22Rv1 (cell line): Measurements from ENCODE around the gene NOL8.

ENCODE experiments used
- H3K27ac ChIP-seq: fragments of 450-650 bp; 2 replicates; pipeline ENCODE4 v1.5.1; 2017
- CTCF ChIP-seq: fragments of 450-650 bp; IDR thresholded peaks from 2 replicates; pipeline ENCODE4 v1.5.1; 2017; ENCODE audit warnings: mild to moderate bottlenecking
- ZFX ChIP-seq: fragments of 450-650 bp; IDR thresholded peaks from 2 replicates; pipeline ENCODE4 v1.6.1; 2017; ENCODE audit warnings: antibody characterized with exemption, borderline replicate concordance

Gene NOL8

GRCh38 chr9:92328225-92328624 lies 3.1 kb upstream of the NOL8 start:
- no peak overlapping the region for H3K27ac ChIP-seq
- no peak for TF ChIP-seq ZFX
- TF ChIP-seq CTCF, result no peak

GRCh38 chr9:92327283-92327850 lies 2.2 kb upstream of the NOL8 start:
- no peak overlapping the region for H3K27ac ChIP-seq
- TF ChIP-seq ZFX (no peak), CTCF (no peak)

- peak overlapping the region; percentile 93 for H3K27ac ChIP-seq
- TF ChIP-seq ZFX (no peak), CTCF (no peak)
Measured at GRCh38 chr9:92325991-92326500, 896 bp upstream of the NOL8 start.

GRCh38 chr9:92324889-92325268 lies 271 bp downstream of the NOL8 start:
- TF ChIP-seq ZFX, result no peak
- no peak for TF ChIP-seq CTCF
- H3K27ac ChIP-seq, result peak overlapping the region; percentile 93

GRCh38 chr9:92324431-92324830 lies 719 bp downstream of the NOL8 start:
- H3K27ac ChIP-seq, result peak overlapping the region; percentile 93; the same call in 1 of the 2 replicates
- TF ChIP-seq ZFX (no peak), CTCF (no peak)

GRCh38 chr9:92315456-92315855 lies 9.7 kb downstream of the NOL8 start:
- H3K27ac ChIP-seq, result no peak overlapping the region
- no peak for TF ChIP-seq CTCF
- no peak for TF ChIP-seq ZFX

- H3K27ac ChIP-seq, result no peak overlapping the region
- TF ChIP-seq CTCF (no peak), ZFX (no peak)
Measured at GRCh38 chr9:92313624-92314012, 11.5 kb downstream of the NOL8 start.
